ENCODE results near the gene SUZ12. TPM values are rescaled to one million over a fixed set of nuclear protein-coding genes. Genes with fewer than 3 reads are reported as not detected.
"Not testable (repeated sequence)": the region's sequence is repeated elsewhere in the genome, so short reads cannot be mapped to it uniquely, and the experiment has no call there.

The SUZ12 gene
- total RNA-seq, 1 experiment from 2014 or later = 30.4 TPM

GRCh38 chr17:31967648-31968047 is 30.8 kb downstream of the SUZ12 start:
- H3K27ac Mint-ChIP-seq (ENCODE audit: low read depth, unreplicated experiment) = no peak overlapping the region
- H3K4me3 Mint-ChIP-seq (ENCODE audit: unreplicated experiment) = no peak overlapping the region
- H3K4me1 Mint-ChIP-seq (ENCODE audit: insufficient read depth, unreplicated experiment) = no peaks in the 10 kb centered on the region
- TF ChIP-seq, protein P1, sequence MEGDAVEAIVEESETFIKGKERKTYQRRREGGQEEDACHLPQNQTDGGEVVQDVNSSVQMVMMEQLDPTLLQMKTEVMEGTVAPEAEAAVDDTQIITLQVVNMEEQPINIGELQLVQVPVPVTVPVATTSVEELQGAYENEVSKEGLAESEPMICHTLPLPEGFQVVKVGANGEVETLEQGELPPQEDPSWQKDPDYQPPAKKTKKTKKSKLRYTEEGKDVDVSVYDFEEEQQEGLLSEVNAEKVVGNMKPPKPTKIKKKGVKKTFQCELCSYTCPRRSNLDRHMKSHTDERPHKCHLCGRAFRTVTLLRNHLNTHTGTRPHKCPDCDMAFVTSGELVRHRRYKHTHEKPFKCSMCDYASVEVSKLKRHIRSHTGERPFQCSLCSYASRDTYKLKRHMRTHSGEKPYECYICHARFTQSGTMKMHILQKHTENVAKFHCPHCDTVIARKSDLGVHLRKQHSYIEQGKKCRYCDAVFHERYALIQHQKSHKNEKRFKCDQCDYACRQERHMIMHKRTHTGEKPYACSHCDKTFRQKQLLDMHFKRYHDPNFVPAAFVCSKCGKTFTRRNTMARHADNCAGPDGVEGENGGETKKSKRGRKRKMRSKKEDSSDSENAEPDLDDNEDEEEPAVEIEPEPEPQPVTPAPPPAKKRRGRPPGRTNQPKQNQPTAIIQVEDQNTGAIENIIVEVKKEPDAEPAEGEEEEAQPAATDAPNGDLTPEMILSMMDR (IDR thresholded peaks at IDR 0.05; ENCODE audit: unreplicated experiment) = no peak
- BruUV-seq (replicated peaks) = no TSS peak
- DNase-seq (ENCODE audit: unreplicated experiment) = peak; percentile 6
- CTCF ChIA-PET = no interaction called here
- POLR2A ChIA-PET = no interaction called here
- intact Hi-C loops (cut with micrococcal nuclease) = no loop called here
- H3K36me3 Mint-ChIP-seq (ENCODE audit: insufficient read depth, unreplicated experiment) = peaks cover 86% of the 10 kb centered on the region
- no peaks in the 10 kb centered on the region for H3K9me3 Mint-ChIP-seq (ENCODE audit: unreplicated experiment)
- no peaks in the 10 kb centered on the region for H3K27me3 Mint-ChIP-seq (ENCODE audit: insufficient read depth, unreplicated experiment)

DNA sequence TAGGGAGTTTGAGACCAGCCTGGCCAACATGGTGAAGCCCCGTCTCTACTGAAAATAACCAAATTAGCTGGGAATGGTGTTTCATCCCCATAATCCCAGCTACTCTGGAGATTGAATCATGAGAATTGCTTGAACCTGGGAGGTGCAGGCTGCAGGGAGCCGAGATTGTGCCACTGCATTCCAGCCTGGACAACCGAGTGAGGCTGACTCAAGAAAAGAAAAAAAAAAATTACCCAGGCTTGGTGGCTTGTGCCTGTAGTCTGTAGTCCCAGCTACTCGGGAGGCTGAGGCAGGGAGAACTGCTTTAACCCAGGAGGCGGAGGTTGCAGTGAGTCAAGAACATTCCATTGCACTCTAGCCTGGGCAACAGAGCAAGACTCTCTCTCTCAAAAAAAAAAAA is 33.6 kb downstream of the SUZ12 start:
- H3K4me1 Mint-ChIP-seq (ENCODE audit: insufficient read depth, unreplicated experiment); H3K4me3 Mint-ChIP-seq (ENCODE audit: unreplicated experiment); H3K27ac Mint-ChIP-seq (ENCODE audit: low read depth, unreplicated experiment); intact Hi-C loops (cut with micrococcal nuclease); DNase-seq (ENCODE audit: unreplicated experiment); H3K9me3 Mint-ChIP-seq (ENCODE audit: unreplicated experiment); CTCF ChIA-PET; H3K27me3 Mint-ChIP-seq (ENCODE audit: insufficient read depth, unreplicated experiment); BruUV-seq (replicated peaks): not testable (repeated sequence)
- POLR2A ChIA-PET = interaction anchor here (0.7 kb wide), 1 partner anchor 208 kb away, joined by 3 read pairs; no protein-coding TSS in a partner anchor
- peaks cover 75% of the 10 kb centered on the region for H3K36me3 Mint-ChIP-seq (ENCODE audit: insufficient read depth, unreplicated experiment)

DNA sequence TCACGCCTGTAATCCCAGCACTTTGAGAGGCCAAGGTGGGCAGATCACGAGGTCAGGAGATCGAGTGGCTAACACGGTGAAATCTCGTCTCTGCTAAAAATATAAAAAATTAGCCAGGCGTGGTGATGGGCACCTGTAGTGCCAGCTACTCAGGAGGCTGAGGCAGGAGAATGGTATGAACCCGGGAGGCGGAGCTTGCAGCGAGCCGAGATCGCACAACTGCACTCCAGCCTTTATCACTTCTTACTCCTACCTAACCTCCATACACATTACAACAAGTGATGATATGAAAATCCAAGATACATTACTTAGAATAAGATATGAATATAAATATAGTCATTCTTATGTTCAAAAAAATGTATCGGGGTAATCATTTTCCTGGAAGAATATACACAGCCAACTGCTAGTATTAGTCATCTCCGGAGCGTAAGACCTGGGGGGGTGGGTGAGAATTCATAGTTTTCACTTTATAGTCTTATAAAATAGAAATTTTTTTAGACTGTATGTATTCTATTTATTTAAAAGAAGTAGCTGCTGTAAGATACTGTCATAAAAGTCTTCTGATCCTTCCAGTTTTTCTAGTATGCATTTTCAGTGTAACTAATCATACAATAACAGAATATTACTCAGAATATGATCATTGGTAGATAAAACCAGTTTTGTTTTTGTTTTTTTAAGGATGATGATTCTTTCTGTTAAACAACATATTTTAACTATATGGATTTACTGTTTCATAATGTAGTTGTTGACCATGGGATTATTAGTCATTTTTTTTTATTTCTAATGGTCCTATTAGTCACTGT is 37.7 kb downstream of the SUZ12 start:
- H3K27me3 Mint-ChIP-seq (ENCODE audit: insufficient read depth, unreplicated experiment); BruUV-seq (replicated peaks); H3K4me1 Mint-ChIP-seq (ENCODE audit: insufficient read depth, unreplicated experiment); intact Hi-C loops (cut with micrococcal nuclease); H3K4me3 Mint-ChIP-seq (ENCODE audit: unreplicated experiment); CTCF ChIA-PET; H3K27ac Mint-ChIP-seq (ENCODE audit: low read depth, unreplicated experiment); POLR2A ChIA-PET; H3K9me3 Mint-ChIP-seq (ENCODE audit: unreplicated experiment): not testable (repeated sequence)
- DNase-seq (ENCODE audit: unreplicated experiment) = peak; percentile 8
- H3K36me3 Mint-ChIP-seq (ENCODE audit: insufficient read depth, unreplicated experiment) = peaks cover 63% of the 10 kb centered on the region

DNA sequence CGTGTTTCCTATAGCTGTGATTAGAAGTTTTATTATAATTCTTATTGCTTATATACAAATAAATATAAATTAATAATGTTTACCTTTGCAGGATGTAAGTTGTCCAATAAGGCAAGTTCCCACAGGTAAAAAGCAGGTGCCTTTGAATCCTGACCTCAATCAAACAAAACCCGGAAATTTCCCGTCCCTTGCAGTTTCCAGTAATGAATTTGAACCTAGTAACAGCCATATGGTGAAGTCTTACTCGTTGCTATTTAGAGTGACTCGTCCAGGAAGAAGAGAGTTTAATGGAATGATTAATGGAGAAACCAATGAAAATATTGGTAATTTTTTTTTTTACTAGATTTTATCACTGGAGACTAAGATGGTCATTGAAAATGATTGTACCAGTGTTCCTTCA is 38.6 kb downstream of the SUZ12 start:
- H3K9me3 Mint-ChIP-seq (ENCODE audit: unreplicated experiment); CTCF ChIA-PET; DNase-seq (ENCODE audit: unreplicated experiment); H3K4me3 Mint-ChIP-seq (ENCODE audit: unreplicated experiment); H3K27me3 Mint-ChIP-seq (ENCODE audit: insufficient read depth, unreplicated experiment); H3K4me1 Mint-ChIP-seq (ENCODE audit: insufficient read depth, unreplicated experiment); H3K27ac Mint-ChIP-seq (ENCODE audit: low read depth, unreplicated experiment); POLR2A ChIA-PET; intact Hi-C loops (cut with micrococcal nuclease); BruUV-seq (replicated peaks): not testable (repeated sequence)
- H3K36me3 Mint-ChIP-seq (ENCODE audit: insufficient read depth, unreplicated experiment) = peaks cover 59% of the 10 kb centered on the region

- H3K4me3 Mint-ChIP-seq (ENCODE audit: unreplicated experiment); H3K4me1 Mint-ChIP-seq (ENCODE audit: insufficient read depth, unreplicated experiment); intact Hi-C loops (cut with micrococcal nuclease); BruUV-seq (replicated peaks); H3K9me3 Mint-ChIP-seq (ENCODE audit: unreplicated experiment); H3K27me3 Mint-ChIP-seq (ENCODE audit: insufficient read depth, unreplicated experiment); H3K27ac Mint-ChIP-seq (ENCODE audit: low read depth, unreplicated experiment); DNase-seq (ENCODE audit: unreplicated experiment): not testable (repeated sequence)
- ChIA-PET CTCF (interaction anchor here (0.6 kb wide), 1 partner anchor 659 kb away, joined by 5 read pairs; no protein-coding TSS in a partner anchor), POLR2A (interaction anchor here (1.2 kb wide), 1 partner anchor 15 kb away, joined by 3 read pairs; the partner anchor contains the start of gene LRRC37B)
- peaks cover 92% of the 10 kb centered on the region for H3K36me3 Mint-ChIP-seq (ENCODE audit: insufficient read depth, unreplicated experiment)
Measured at GRCh38 chr17:31991821-31992220, 55.0 kb downstream of the SUZ12 start.

- H3K9me3 Mint-ChIP-seq (ENCODE audit: unreplicated experiment) = no peaks in the 10 kb centered on the region
- DNase-seq (ENCODE audit: unreplicated experiment) = no peak
- ChIA-PET POLR2A (interaction anchor here (0.6 to 4.2 kb wide), 2 partner anchors 11 to 932 kb away, joined by 3 to 16 read pairs; partner anchors contain the start of gene LRRC37B), CTCF (interaction anchor here (0.6 kb wide), 1 partner anchor 144 kb away, joined by 4 read pairs; no protein-coding TSS in a partner anchor)
- intact Hi-C loops (cut with micrococcal nuclease) = no loop called here
- BruUV-seq (replicated peaks) = no TSS peak
- TF ChIP-seq, protein P1 (IDR thresholded peaks at IDR 0.05; ENCODE audit: unreplicated experiment) = no peak
- H3K27ac Mint-ChIP-seq (ENCODE audit: low read depth, unreplicated experiment) = no peak overlapping the region
- H3K27me3 Mint-ChIP-seq (ENCODE audit: insufficient read depth, unreplicated experiment) = no peaks in the 10 kb centered on the region
- H3K4me3 Mint-ChIP-seq (ENCODE audit: unreplicated experiment) = no peak overlapping the region
- no peaks in the 10 kb centered on the region for H3K4me1 Mint-ChIP-seq (ENCODE audit: insufficient read depth, unreplicated experiment)
- H3K36me3 Mint-ChIP-seq (ENCODE audit: insufficient read depth, unreplicated experiment) = peaks cover 81% of the 10 kb centered on the region
Measured at GRCh38 chr17:31997005-31997404, 60.2 kb downstream of the SUZ12 start.

Data from MCF 10A (cell line).